HepG2 (cell line): ENCODE results near the gene ACAD11. TPM values are rescaled to one million over a fixed set of nuclear protein-coding genes. Genes with fewer than 3 reads are reported as not detected.

Experiments used
- CBX2 ChIP-seq, 2 experiments: fragments of 200-600 bp in 1 of 2; sonication (generic); formaldehyde crosslinking in 1 of 2; IDR thresholded peaks; 2 replicates each; pipeline versions ENCODE4 v1.7.0 to v1.8.1; 2018 to 2022; ENCODE audit warnings: low read depth in 2 of 2, low read length in 1 of 2, mild to moderate bottlenecking in 1 of 2, missing genetic modification reagents in 1 of 2
- CEBPG ChIP-seq: IDR thresholded peaks from 2 replicates; pipeline ENCODE4 v1.6.1; 2016
- DR1 ChIP-seq: sonication (generic); formaldehyde crosslinking; IDR thresholded peaks from 2 replicates; pipeline ENCODE4 v1.8.0; 2021; ENCODE audit warnings: mild to moderate bottlenecking, missing genetic modification reagents, inconsistent platforms
- FLYWCH1 ChIP-seq: sonication (generic); formaldehyde crosslinking; IDR thresholded peaks from 2 replicates; pipeline ENCODE4 v1.8.1; 2023; ENCODE audit warnings: mild to moderate bottlenecking, missing genetic modification reagents
- FOXC1 ChIP-seq: sonication (generic); formaldehyde crosslinking; IDR thresholded peaks from 2 replicates; pipeline ENCODE4 v1.8.0; 2022; ENCODE audit warnings: mild to moderate bottlenecking, missing genetic modification reagents, borderline replicate concordance
- KLF11 ChIP-seq: IDR thresholded peaks from 2 replicates; pipeline ENCODE4 v1.6.1; 2016; ENCODE audit warnings: missing compliant biosample characterization
- MXI1 ChIP-seq: IDR thresholded peaks from 3 replicates; pipeline ENCODE4 v1.6.1; 2012; ENCODE audit warnings: low read depth, low read length, inconsistent platforms, borderline replicate concordance
- NCOA2 ChIP-seq: sonication (generic); formaldehyde crosslinking; IDR thresholded peaks from 2 replicates; pipeline ENCODE4 v1.8.0; 2022; ENCODE audit warnings: inconsistent platforms
- RCOR2 ChIP-seq: IDR thresholded peaks from 2 replicates; pipeline ENCODE4 v1.6.1; 2016; ENCODE audit warnings: missing biosample characterization, missing genetic modification reagents
- RFXAP ChIP-seq: sonication (generic); formaldehyde crosslinking; IDR thresholded peaks from 2 replicates; pipeline ENCODE4 v1.4.0; 2020; ENCODE audit warnings: missing genetic modification reagents, borderline replicate concordance
- SIN3A ChIP-seq: IDR thresholded peaks from 2 replicates; pipeline ENCODE4 v1.6.1; 2011; ENCODE audit warnings: low read depth, mild to moderate bottlenecking, control low read depth, low read length, borderline replicate concordance
- SMYD3 ChIP-seq: sonication (generic); formaldehyde crosslinking; IDR thresholded peaks from 2 replicates; pipeline ENCODE4 v1.8.1; 2023; ENCODE audit warnings: mild to moderate bottlenecking, missing genetic modification reagents
- TBX3 ChIP-seq: fragments of 450-650 bp; IDR thresholded peaks from 2 replicates; pipeline ENCODE4 v1.6.1; 2017; ENCODE audit warnings: antibody characterized with exemption, mild to moderate bottlenecking, inconsistent platforms, borderline replicate concordance
- U2AF2 ChIP-seq: fragments of 200-400 bp; formaldehyde crosslinking; IDR thresholded peaks from 2 replicates; pipeline ENCODE4 v1.6.1; 2017; ENCODE audit warnings: low read depth, mild to moderate bottlenecking, low read length
- WIZ ChIP-seq: sonication (generic); formaldehyde crosslinking; IDR thresholded peaks from 2 replicates; pipeline ENCODE4 v1.5.1; 2020; ENCODE audit warnings: mild to moderate bottlenecking, missing genetic modification reagents
- YY1 ChIP-seq: IDR thresholded peaks from 2 replicates; pipeline ENCODE4 v1.6.1; 2011; ENCODE audit warnings: low read length, low read depth, moderate library complexity, mild to moderate bottlenecking; ENCODE audit not compliant: insufficient read depth, insufficient replicate concordance
- ZFP36L1 ChIP-seq: sonication (generic); formaldehyde crosslinking; IDR thresholded peaks from 2 replicates; pipeline ENCODE4 v1.8.0; 2022; ENCODE audit warnings: mild to moderate bottlenecking, missing genetic modification reagents, moderate library complexity
- ZFP82 ChIP-seq: sonication (generic); formaldehyde crosslinking; IDR thresholded peaks from 2 replicates; pipeline ENCODE4 v1.5.1; 2020; ENCODE audit warnings: mild to moderate bottlenecking, missing genetic modification reagents, borderline replicate concordance
- ZNF205 ChIP-seq: IDR thresholded peaks from 2 replicates; pipeline ENCODE4 v1.6.1; 2018; ENCODE audit warnings: missing biosample characterization, missing genetic modification reagents
- ZNF260 ChIP-seq: sonication (generic); formaldehyde crosslinking; IDR thresholded peaks from 2 replicates; pipeline ENCODE4 v1.4.0; 2020; ENCODE audit warnings: missing genetic modification reagents, low read depth, mild to moderate bottlenecking, borderline replicate concordance
- ZNF546 ChIP-seq: sonication (generic); formaldehyde crosslinking; conservative IDR thresholded peaks from 2 replicates; pipeline ENCODE4 v1.8.1; 2023; ENCODE audit warnings: mild to moderate bottlenecking, missing genetic modification reagents
- ZNF652 ChIP-seq: IDR thresholded peaks from 2 replicates; pipeline ENCODE4 v1.6.1; 2016; ENCODE audit warnings: low read depth, borderline replicate concordance
- ZSCAN22 ChIP-seq: sonication (generic); formaldehyde crosslinking; IDR thresholded peaks from 2 replicates; pipeline ENCODE4 v1.4.0; 2020; ENCODE audit warnings: mild to moderate bottlenecking, missing genetic modification reagents
- ZZZ3 ChIP-seq: sonication (generic); formaldehyde crosslinking; IDR thresholded peaks from 2 replicates; pipeline ENCODE4 v1.4.0; 2020; ENCODE audit warnings: missing genetic modification reagents, mild to moderate bottlenecking, borderline replicate concordance
- polyA plus RNA-seq, 8 experiments: library from polyadenylated mRNA; depleted of rRNA in 3 of 8; stranded (reverse) in 7 of 8; unstranded in 1 of 8; fragments of >200 nt; fragmentation: Illumina TruSeq in 4 of 8; extraction: Trizol in 4 of 8; gene quantifications; 2 replicates each; pipeline versions ENCODE4 v1.2.1 to v1.2.3, GENCODE V29; 2011 to 2016; ENCODE audit warnings: low read depth in 4 of 8, missing spikeins in 1 of 8, mixed read lengths in 1 of 8; ENCODE audit not compliant: insufficient read depth in 1 of 8
- total RNA-seq, 5 experiments: library from RNA; depleted of rRNA; stranded (reverse); fragments of >200 nt; fragmentation: Illumina TruSeq; extraction: Trizol; gene quantifications; 2 replicates each; pipeline ENCODE4 v1.2.3, GENCODE V29; 2016; ENCODE audit warnings: low read depth in 1 of 5
- TF ChIP-seq, protein P1 (sequence below): sonication (generic); formaldehyde crosslinking; IDR thresholded peaks from 2 replicates; pipeline ENCODE4 v1.5.1; 2020; ENCODE audit warnings: missing genetic modification reagents, mild to moderate bottlenecking, borderline replicate concordance
- TF ChIP-seq, protein P2 (sequence below): fragments of 450-650 bp; IDR thresholded peaks from 2 replicates; pipeline ENCODE4 v1.6.1; 2016
- TF ChIP-seq, protein P3 (sequence below): IDR thresholded peaks from 2 replicates; pipeline ENCODE4 v1.6.1; 2016; ENCODE audit warnings: mild to moderate bottlenecking, missing biosample characterization, missing genetic modification reagents

ACAD11 gene
- total and polyA plus RNA-seq, 2 of the 13 experiments (the other 11 are each of a cell fraction or from before 2014, with no cell fraction given) = 30.6 to 56.9 TPM

DNA sequence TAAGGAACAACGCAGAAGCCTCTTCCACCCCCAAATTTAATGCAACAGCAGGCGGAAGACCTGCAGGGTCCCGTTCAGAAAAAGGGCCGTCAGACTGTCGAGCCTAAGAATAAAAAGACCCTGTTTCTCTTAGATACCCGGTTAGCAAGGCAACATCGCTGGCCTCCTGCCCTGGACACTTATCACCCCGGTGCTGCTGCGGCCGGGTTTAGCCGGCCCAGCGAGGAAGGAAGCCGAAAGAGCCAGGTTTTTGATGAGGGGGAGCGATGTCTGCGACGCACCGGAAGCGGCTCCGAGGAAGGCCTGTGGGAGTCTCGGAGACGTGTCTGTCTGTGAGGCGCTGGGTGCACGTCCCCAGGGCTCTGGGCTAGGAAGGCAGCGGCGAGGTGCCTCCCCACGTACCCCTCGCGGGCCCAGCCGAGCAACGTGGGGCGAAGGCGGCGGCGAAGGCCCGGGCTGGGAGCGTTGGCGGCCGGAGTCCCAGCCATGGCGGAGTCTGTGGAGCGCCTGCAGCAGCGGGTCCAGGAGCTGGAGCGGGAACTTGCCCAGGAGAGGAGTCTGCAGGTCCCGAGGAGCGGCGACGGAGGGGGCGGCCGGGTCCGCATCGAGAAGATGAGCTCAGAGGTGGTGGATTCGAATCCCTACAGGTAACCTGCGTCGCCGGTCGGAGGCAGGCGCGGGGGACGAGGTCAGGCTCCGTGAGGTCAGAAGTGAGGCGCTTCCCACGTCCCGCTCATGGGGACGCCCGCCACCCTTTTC, 622 bp upstream of the ACAD11 start, which contains the start of gene UBA5 (continued):
- TF ChIP-seq MXI1 (no peak), ZFP82 (CRISPR knock-in tag) (no peak; the same call in 1 of the 2 replicates), RFXAP (CRISPR knock-in tag) (no peak), ZNF546 (CRISPR knock-in tag) (no peak), RCOR2 (CRISPR knock-in tag) (no peak), ZNF652 (no peak), SMYD3 (no peak), ZSCAN22 (CRISPR knock-in tag) (no peak), NCOA2 (CRISPR knock-in tag) (no peak; the same call in 1 of the 2 replicates), KLF11 (CRISPR knock-in tag) (0 out of 2 replicates have a peak, but pooled peaks have one; percentile 17), ZFP36L1 (CRISPR knock-in tag) (no peak), ZZZ3 (no peak), YY1 (peak; percentile 43), WIZ (CRISPR knock-in tag) (no peak), CBX2 (IDR thresholded peaks at IDR 0.05; ENCODE audit: low read depth, low read length) (no peak), CBX2 (CRISPR knock-in tag; IDR thresholded peaks at IDR 0.05; ENCODE audit: low read depth) (no peak), SIN3A (no peak), FOXC1 (CRISPR knock-in tag) (no peak), CEBPG (CRISPR knock-in tag) (no peak; the same call in 1 of the 2 replicates), FLYWCH1 (CRISPR knock-in tag) (0 out of 2 replicates have a peak, but pooled peaks have one; percentile 45), ZNF260 (CRISPR knock-in tag) (no peak), TBX3 (no peak), DR1 (CRISPR knock-in tag) (0 out of 2 replicates have a peak, but pooled peaks have one; percentile 42), U2AF2 (no peak), ZNF205 (CRISPR knock-in tag) (no peak)
- TF ChIP-seq, protein P1, sequence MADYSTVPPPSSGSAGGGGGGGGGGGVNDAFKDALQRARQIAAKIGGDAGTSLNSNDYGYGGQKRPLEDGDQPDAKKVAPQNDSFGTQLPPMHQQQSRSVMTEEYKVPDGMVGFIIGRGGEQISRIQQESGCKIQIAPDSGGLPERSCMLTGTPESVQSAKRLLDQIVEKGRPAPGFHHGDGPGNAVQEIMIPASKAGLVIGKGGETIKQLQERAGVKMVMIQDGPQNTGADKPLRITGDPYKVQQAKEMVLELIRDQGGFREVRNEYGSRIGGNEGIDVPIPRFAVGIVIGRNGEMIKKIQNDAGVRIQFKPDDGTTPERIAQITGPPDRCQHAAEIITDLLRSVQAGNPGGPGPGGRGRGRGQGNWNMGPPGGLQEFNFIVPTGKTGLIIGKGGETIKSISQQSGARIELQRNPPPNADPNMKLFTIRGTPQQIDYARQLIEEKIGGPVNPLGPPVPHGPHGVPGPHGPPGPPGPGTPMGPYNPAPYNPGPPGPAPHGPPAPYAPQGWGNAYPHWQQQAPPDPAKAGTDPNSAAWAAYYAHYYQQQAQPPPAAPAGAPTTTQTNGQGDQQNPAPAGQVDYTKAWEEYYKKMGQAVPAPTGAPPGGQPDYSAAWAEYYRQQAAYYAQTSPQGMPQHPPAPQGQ (CRISPR knock-in tag) = no peak
- TF ChIP-seq, protein P2, sequence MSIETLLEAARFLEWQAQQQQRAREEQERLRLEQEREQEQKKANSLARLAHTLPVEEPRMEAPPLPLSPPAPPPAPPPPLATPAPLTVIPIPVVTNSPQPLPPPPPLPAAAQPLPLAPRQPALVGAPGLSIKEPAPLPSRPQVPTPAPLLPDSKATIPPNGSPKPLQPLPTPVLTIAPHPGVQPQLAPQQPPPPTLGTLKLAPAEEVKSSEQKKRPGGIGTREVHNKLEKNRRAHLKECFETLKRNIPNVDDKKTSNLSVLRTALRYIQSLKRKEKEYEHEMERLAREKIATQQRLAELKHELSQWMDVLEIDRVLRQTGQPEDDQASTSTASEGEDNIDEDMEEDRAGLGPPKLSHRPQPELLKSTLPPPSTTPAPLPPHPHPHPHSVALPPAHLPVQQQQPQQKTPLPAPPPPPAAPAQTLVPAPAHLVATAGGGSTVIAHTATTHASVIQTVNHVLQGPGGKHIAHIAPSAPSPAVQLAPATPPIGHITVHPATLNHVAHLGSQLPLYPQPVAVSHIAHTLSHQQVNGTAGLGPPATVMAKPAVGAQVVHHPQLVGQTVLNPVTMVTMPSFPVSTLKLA = no peak
- TF ChIP-seq, protein P3, sequence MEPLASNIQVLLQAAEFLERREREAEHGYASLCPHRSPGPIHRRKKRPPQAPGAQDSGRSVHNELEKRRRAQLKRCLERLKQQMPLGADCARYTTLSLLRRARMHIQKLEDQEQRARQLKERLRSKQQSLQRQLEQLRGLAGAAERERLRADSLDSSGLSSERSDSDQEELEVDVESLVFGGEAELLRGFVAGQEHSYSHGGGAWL = peak; percentile 74; the same call in 1 of the 2 replicates
